Measurements from ENCODE around the gene C17orf67.

GRCh38 chr17:56804454-56804853 lies 29.3 kb downstream of the C17orf67 start:
- TF ChIP-seq POLR2A (IDR thresholded peaks at IDR 0.05): no peak
- TF ChIP-seq, protein P1, sequence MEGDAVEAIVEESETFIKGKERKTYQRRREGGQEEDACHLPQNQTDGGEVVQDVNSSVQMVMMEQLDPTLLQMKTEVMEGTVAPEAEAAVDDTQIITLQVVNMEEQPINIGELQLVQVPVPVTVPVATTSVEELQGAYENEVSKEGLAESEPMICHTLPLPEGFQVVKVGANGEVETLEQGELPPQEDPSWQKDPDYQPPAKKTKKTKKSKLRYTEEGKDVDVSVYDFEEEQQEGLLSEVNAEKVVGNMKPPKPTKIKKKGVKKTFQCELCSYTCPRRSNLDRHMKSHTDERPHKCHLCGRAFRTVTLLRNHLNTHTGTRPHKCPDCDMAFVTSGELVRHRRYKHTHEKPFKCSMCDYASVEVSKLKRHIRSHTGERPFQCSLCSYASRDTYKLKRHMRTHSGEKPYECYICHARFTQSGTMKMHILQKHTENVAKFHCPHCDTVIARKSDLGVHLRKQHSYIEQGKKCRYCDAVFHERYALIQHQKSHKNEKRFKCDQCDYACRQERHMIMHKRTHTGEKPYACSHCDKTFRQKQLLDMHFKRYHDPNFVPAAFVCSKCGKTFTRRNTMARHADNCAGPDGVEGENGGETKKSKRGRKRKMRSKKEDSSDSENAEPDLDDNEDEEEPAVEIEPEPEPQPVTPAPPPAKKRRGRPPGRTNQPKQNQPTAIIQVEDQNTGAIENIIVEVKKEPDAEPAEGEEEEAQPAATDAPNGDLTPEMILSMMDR (IDR thresholded peaks at IDR 0.05): no peak
